ENCODE measurements around the gene SLC30A1. TPM values are rescaled to one million over a fixed set of nuclear protein-coding genes. Genes with fewer than 3 reads are reported as not detected.
"Not testable (repeated sequence)": the region's sequence is repeated elsewhere in the genome, so short reads cannot be mapped to it uniquely, and the experiment has no call there.

SLC30A1 gene
- polyA plus RNA-seq (2013, experiment 1 of 2), result 6.5 TPM
- polyA plus RNA-seq (2013, experiment 2 of 2), result 6.8 TPM

GRCh38 chr1:211578640-211579439 lies at the start of gene SLC30A1:
SLC30A1 (minus strand) TSS chr1:211579161; CDS start chr1:211578612, 549 bp downstream.
- Histone ChIP-seq H3K36me3 (replicated peaks in 1 of 2; ENCODE audit: control insufficient read depth in 2 of 2, insufficient read depth in 2 of 2, low read length in 2 of 2) (peaks cover 0 to 24% of the 10 kb centered on the region in 2 donors), H3K27me3 (ENCODE audit: control insufficient read depth in 3 of 3, insufficient read depth in 3 of 3, low read depth in 1 of 3, low read length in 3 of 3) (peaks cover 0 to 27% (median 0%) of the 10 kb centered on the region in 3 experiments), H3K18ac (ENCODE audit: low read length) (peak within 1 kb of the TSS; percentile 99), H3K9me3 (replicated peaks in 1 of 2; ENCODE audit: control insufficient read depth in 2 of 2, insufficient read depth in 1 of 2, low read depth in 1 of 2, low read length in 2 of 2) (no peaks in the 10 kb centered on the region), H2AK5ac (ENCODE audit: low read depth, low read length) (peak within 1 kb of the TSS; percentile 86), H2BK5ac (ENCODE audit: low read length) (peak within 1 kb of the TSS; percentile 71), H3K4me1 (ENCODE audit: control insufficient read depth in 2 of 2, insufficient read depth in 1 of 2, low read depth in 1 of 2, low read length in 2 of 2) (peaks cover 5 to 19% of the 10 kb centered on the region in 2 donors), H2BK15ac (ENCODE audit: low read length) (peak within 1 kb of the TSS; percentile 97), H3K27ac (replicated peaks; ENCODE audit: low read length) (peak within 1 kb of the TSS; percentile 86), H4K8ac (ENCODE audit: low read depth, low read length) (peak within 1 kb of the TSS; percentile 23), H2BK120ac (ENCODE audit: low read depth, low read length) (peak within 1 kb of the TSS; percentile 93), H2BK12ac (ENCODE audit: low read length) (no peak within 1 kb of the TSS), H3K4me3 (ENCODE audit: low read length in 2 of 2) (peak within 1 kb of the TSS; percentile 95 to 97), H3K14ac (ENCODE audit: low read length) (peak within 1 kb of the TSS; percentile 90), H3K4ac (ENCODE audit: low read length) (peak within 1 kb of the TSS; percentile 91), H3K23ac (ENCODE audit: low read depth, low read length, poor library complexity) (peak within 1 kb of the TSS; percentile 98), H2AFZ (ENCODE audit: low read length) (peak within 1 kb of the TSS; percentile 98), H4K91ac (ENCODE audit: low read depth, low read length, poor library complexity) (peak within 1 kb of the TSS; percentile 7), H3K4me2 (ENCODE audit: insufficient read depth, low read length, poor library complexity, severe bottlenecking) (peak within 1 kb of the TSS; percentile 99), H3K79me1 (ENCODE audit: low read depth, low read length) (peaks cover 9% of the 10 kb centered on the region), H3K9ac (ENCODE audit: low read depth, low read length, poor library complexity) (peak within 1 kb of the TSS; percentile 96)
- no CpG with 5 or more reads among the region's 98 CpGs for WGBS, 2 donors (ENCODE audit: extremely low coverage in 2 of 2, insufficient read length in 2 of 2, insufficient replicate concordance in 1 of 2)
- DNase-seq (ENCODE audit: low spot score), result peak; percentile 97

GRCh38 chr1:211628417-211628816 lies 49.5 kb upstream of the SLC30A1 start:
- no CpG with 5 or more reads among the region's 4 CpGs for WGBS, 2 donors (ENCODE audit: extremely low coverage in 2 of 2, insufficient read length in 2 of 2, insufficient replicate concordance in 1 of 2)
- H2AK5ac ChIP-seq (ENCODE audit: low read depth, low read length), result no peak overlapping the region
- H3K4me1 ChIP-seq (ENCODE audit: control insufficient read depth in 2 of 2, insufficient read depth in 1 of 2, low read depth in 1 of 2, low read length in 2 of 2), result peaks cover 0 to 10% of the 10 kb centered on the region in 2 donors
- H3K9ac ChIP-seq (ENCODE audit: low read depth, low read length, poor library complexity), result no peak overlapping the region
- no peak overlapping the region for H3K4me3 ChIP-seq (ENCODE audit: low read length in 2 of 2)
- H3K9me3 ChIP-seq (replicated peaks in 1 of 2; ENCODE audit: control insufficient read depth in 2 of 2, insufficient read depth in 1 of 2, low read depth in 1 of 2, low read length in 2 of 2), result no peaks in the 10 kb centered on the region
- H3K27ac ChIP-seq (replicated peaks; ENCODE audit: low read length), result no peak overlapping the region
- H2AFZ ChIP-seq (ENCODE audit: low read length), result no peak overlapping the region
- H2BK5ac ChIP-seq (ENCODE audit: low read length), result no peak overlapping the region
- no peaks in the 10 kb centered on the region for H3K36me3 ChIP-seq (replicated peaks in 1 of 2; ENCODE audit: control insufficient read depth in 2 of 2, insufficient read depth in 2 of 2, low read length in 2 of 2)
- no peak for DNase-seq (ENCODE audit: low spot score)
- peaks cover 0 to 20% (median 0%) of the 10 kb centered on the region in 3 experiments for H3K27me3 ChIP-seq (ENCODE audit: control insufficient read depth in 3 of 3, insufficient read depth in 3 of 3, low read depth in 1 of 3, low read length in 3 of 3)
- no peak overlapping the region for H2BK12ac ChIP-seq (ENCODE audit: low read length)
- H2BK15ac ChIP-seq (ENCODE audit: low read length), result no peak overlapping the region
- no peak overlapping the region for H4K91ac ChIP-seq (ENCODE audit: low read depth, low read length, poor library complexity)
- H4K8ac ChIP-seq (ENCODE audit: low read depth, low read length), result no peak overlapping the region
- H3K4me2 ChIP-seq (ENCODE audit: insufficient read depth, low read length, poor library complexity, severe bottlenecking), result no peak overlapping the region
- H3K23ac ChIP-seq (ENCODE audit: low read depth, low read length, poor library complexity), result no peak overlapping the region
- H2BK120ac ChIP-seq (ENCODE audit: low read depth, low read length), result no peak overlapping the region
- peak overlapping the region; percentile 77 for H3K14ac ChIP-seq (ENCODE audit: low read length)
- H3K18ac ChIP-seq (ENCODE audit: low read length), result no peak overlapping the region
- no peak overlapping the region for H3K4ac ChIP-seq (ENCODE audit: low read length)
- H3K79me1 ChIP-seq (ENCODE audit: low read depth, low read length), result no peaks in the 10 kb centered on the region

GRCh38 chr1:211627259-211627658 lies 48.3 kb upstream of the SLC30A1 start:
- Histone ChIP-seq H3K4me1 (ENCODE audit: control insufficient read depth in 2 of 2, insufficient read depth in 1 of 2, low read depth in 1 of 2, low read length in 2 of 2) (peaks cover 0 to 7% of the 10 kb centered on the region in 2 donors), H2BK12ac (ENCODE audit: low read length) (no peak overlapping the region), H4K8ac (ENCODE audit: low read depth, low read length) (no peak overlapping the region), H3K4ac (ENCODE audit: low read length) (no peak overlapping the region), H3K18ac (ENCODE audit: low read length) (no peak overlapping the region), H3K79me1 (ENCODE audit: low read depth, low read length) (no peaks in the 10 kb centered on the region), H3K36me3 (replicated peaks in 1 of 2; ENCODE audit: control insufficient read depth in 2 of 2, insufficient read depth in 2 of 2, low read length in 2 of 2) (no peaks in the 10 kb centered on the region), H3K23ac (ENCODE audit: low read depth, low read length, poor library complexity) (no peak overlapping the region), H3K4me3 (ENCODE audit: low read length in 2 of 2) (no peak overlapping the region), H3K9ac (ENCODE audit: low read depth, low read length, poor library complexity) (no peak overlapping the region), H3K9me3 (replicated peaks in 1 of 2; ENCODE audit: control insufficient read depth in 2 of 2, insufficient read depth in 1 of 2, low read depth in 1 of 2, low read length in 2 of 2) (no peaks in the 10 kb centered on the region), H3K4me2 (ENCODE audit: insufficient read depth, low read length, poor library complexity, severe bottlenecking) (no peak overlapping the region), H2BK5ac (ENCODE audit: low read length) (no peak overlapping the region), H2BK120ac (ENCODE audit: low read depth, low read length) (no peak overlapping the region), H3K27me3 (ENCODE audit: control insufficient read depth in 3 of 3, insufficient read depth in 3 of 3, low read depth in 1 of 3, low read length in 3 of 3) (peaks cover 0 to 16% (median 0%) of the 10 kb centered on the region in 3 experiments), H2AFZ (ENCODE audit: low read length) (no peak overlapping the region), H3K27ac (replicated peaks; ENCODE audit: low read length) (no peak overlapping the region), H2AK5ac (ENCODE audit: low read depth, low read length) (no peak overlapping the region), H3K14ac (ENCODE audit: low read length) (no peak overlapping the region), H4K91ac (ENCODE audit: low read depth, low read length, poor library complexity) (no peak overlapping the region), H2BK15ac (ENCODE audit: low read length) (no peak overlapping the region)
- no peak for DNase-seq (ENCODE audit: low spot score)
- WGBS, 2 donors (ENCODE audit: extremely low coverage in 2 of 2, insufficient read length in 2 of 2, insufficient replicate concordance in 1 of 2), result no CpG with 5 or more reads among the region's 4 CpGs

GRCh38 chr1:211625866-211626265 lies 46.9 kb upstream of the SLC30A1 start:
- H3K18ac ChIP-seq (ENCODE audit: low read length); H3K27ac ChIP-seq (replicated peaks; ENCODE audit: low read length); H3K36me3 ChIP-seq (replicated peaks in 1 of 2; ENCODE audit: control insufficient read depth in 2 of 2, insufficient read depth in 2 of 2, low read length in 2 of 2); H2BK5ac ChIP-seq (ENCODE audit: low read length); H2AK5ac ChIP-seq (ENCODE audit: low read depth, low read length); H2AFZ ChIP-seq (ENCODE audit: low read length); H4K8ac ChIP-seq (ENCODE audit: low read depth, low read length); H2BK12ac ChIP-seq (ENCODE audit: low read length); H3K79me1 ChIP-seq (ENCODE audit: low read depth, low read length); H3K14ac ChIP-seq (ENCODE audit: low read length); H3K4me3 ChIP-seq (ENCODE audit: low read length in 2 of 2); DNase-seq (ENCODE audit: low spot score); H3K9ac ChIP-seq (ENCODE audit: low read depth, low read length, poor library complexity); H3K4me1 ChIP-seq (ENCODE audit: control insufficient read depth in 2 of 2, insufficient read depth in 1 of 2, low read depth in 1 of 2, low read length in 2 of 2); H3K4ac ChIP-seq (ENCODE audit: low read length); H3K23ac ChIP-seq (ENCODE audit: low read depth, low read length, poor library complexity); H3K9me3 ChIP-seq (replicated peaks in 1 of 2; ENCODE audit: control insufficient read depth in 2 of 2, insufficient read depth in 1 of 2, low read depth in 1 of 2, low read length in 2 of 2); H2BK120ac ChIP-seq (ENCODE audit: low read depth, low read length); H3K4me2 ChIP-seq (ENCODE audit: insufficient read depth, low read length, poor library complexity, severe bottlenecking); H4K91ac ChIP-seq (ENCODE audit: low read depth, low read length, poor library complexity); H2BK15ac ChIP-seq (ENCODE audit: low read length): not testable (repeated sequence)
- peaks cover 0 to 22% (median 0%) of the 10 kb centered on the region in 3 experiments for H3K27me3 ChIP-seq (ENCODE audit: control insufficient read depth in 3 of 3, insufficient read depth in 3 of 3, low read depth in 1 of 3, low read length in 3 of 3)
- no CpG with 5 or more reads among the region's 7 CpGs for WGBS, 2 donors (ENCODE audit: extremely low coverage in 2 of 2, insufficient read length in 2 of 2, insufficient replicate concordance in 1 of 2)

All from neuronal stem cell (in vitro differentiated cells).